ENCODE data around the gene USP13.

The USP13 gene

GRCh38 chr3:179653096-179653797 is 407 bp downstream of the USP13 start:
- H3K9me3 ChIP-seq (ENCODE audit: control insufficient read depth, low read length), result no peaks in the 10 kb centered on the region
- H3K4me3 ChIP-seq (ENCODE audit: insufficient read depth, low read depth, low read length, poor library complexity, severe bottlenecking), result peak overlapping the region; percentile 93
- peak overlapping the region; percentile 71 for H3K27ac ChIP-seq (ENCODE audit: insufficient read depth, low read length, poor library complexity, severe bottlenecking)

GRCh38 chr3:179655236-179655635 is 2.4 kb downstream of the USP13 start:
- no peak overlapping the region for H3K27ac ChIP-seq (ENCODE audit: insufficient read depth, low read length, poor library complexity, severe bottlenecking)
- DNase-seq, result no peak
- H3K27me3 ChIP-seq (replicated peaks; ENCODE audit: control insufficient read depth, insufficient read depth, low read length, poor library complexity, severe bottlenecking), result no peaks in the 10 kb centered on the region
- no peaks in the 10 kb centered on the region for H3K9me3 ChIP-seq (ENCODE audit: control insufficient read depth, low read length)
- peaks cover 5% of the 10 kb centered on the region for H3K4me1 ChIP-seq (ENCODE audit: control insufficient read depth, insufficient read depth, low read length, poor library complexity, severe bottlenecking)
- H3K36me3 ChIP-seq (ENCODE audit: control insufficient read depth, insufficient read depth, low read length), result no peaks in the 10 kb centered on the region
- H3K4me3 ChIP-seq (ENCODE audit: insufficient read depth, low read depth, low read length, poor library complexity, severe bottlenecking), result no peak overlapping the region

More at GRCh38 chr3:179653096-179653797, 407 bp downstream of the USP13 start:
- peak; percentile 19 to 43 (median 21) for DNase-seq
- Histone ChIP-seq H3K4me1 (ENCODE audit: control insufficient read depth, insufficient read depth, low read length, poor library complexity, severe bottlenecking) (peaks cover 5% of the 10 kb centered on the region), H3K27me3 (replicated peaks; ENCODE audit: control insufficient read depth, insufficient read depth, low read length, poor library complexity, severe bottlenecking) (no peaks in the 10 kb centered on the region), H3K36me3 (ENCODE audit: control insufficient read depth, insufficient read depth, low read length) (no peaks in the 10 kb centered on the region)

GRCh38 chr3:179658606-179659005 is 5.8 kb downstream of the USP13 start:
- H3K9me3 ChIP-seq (ENCODE audit: control insufficient read depth, low read length), result no peaks in the 10 kb centered on the region
- H3K27ac ChIP-seq (ENCODE audit: insufficient read depth, low read length, poor library complexity, severe bottlenecking), result no peak overlapping the region
- H3K4me1 ChIP-seq (ENCODE audit: control insufficient read depth, insufficient read depth, low read length, poor library complexity, severe bottlenecking), result peaks cover 5% of the 10 kb centered on the region
- no peak for DNase-seq
- no peaks in the 10 kb centered on the region for H3K36me3 ChIP-seq (ENCODE audit: control insufficient read depth, insufficient read depth, low read length)
- no peaks in the 10 kb centered on the region for H3K27me3 ChIP-seq (replicated peaks; ENCODE audit: control insufficient read depth, insufficient read depth, low read length, poor library complexity, severe bottlenecking)
- no peak overlapping the region for H3K4me3 ChIP-seq (ENCODE audit: insufficient read depth, low read depth, low read length, poor library complexity, severe bottlenecking)

GRCh38 chr3:179660872-179661271 is 8.0 kb downstream of the USP13 start:
- H3K27ac ChIP-seq (ENCODE audit: insufficient read depth, low read length, poor library complexity, severe bottlenecking), result no peak overlapping the region
- H3K4me3 ChIP-seq (ENCODE audit: insufficient read depth, low read depth, low read length, poor library complexity, severe bottlenecking), result no peak overlapping the region
- H3K9me3 ChIP-seq (ENCODE audit: control insufficient read depth, low read length), result no peaks in the 10 kb centered on the region
- no peaks in the 10 kb centered on the region for H3K36me3 ChIP-seq (ENCODE audit: control insufficient read depth, insufficient read depth, low read length)
- H3K27me3 ChIP-seq (replicated peaks; ENCODE audit: control insufficient read depth, insufficient read depth, low read length, poor library complexity, severe bottlenecking), result no peaks in the 10 kb centered on the region
- no peak for DNase-seq
- H3K4me1 ChIP-seq (ENCODE audit: control insufficient read depth, insufficient read depth, low read length, poor library complexity, severe bottlenecking), result no peaks in the 10 kb centered on the region

GRCh38 chr3:179661777-179662176 is 8.9 kb downstream of the USP13 start:
- Histone ChIP-seq H3K4me1 (ENCODE audit: control insufficient read depth, insufficient read depth, low read length, poor library complexity, severe bottlenecking) (no peaks in the 10 kb centered on the region), H3K9me3 (ENCODE audit: control insufficient read depth, low read length) (no peaks in the 10 kb centered on the region), H3K27ac (ENCODE audit: insufficient read depth, low read length, poor library complexity, severe bottlenecking) (no peak overlapping the region), H3K36me3 (ENCODE audit: control insufficient read depth, insufficient read depth, low read length) (no peaks in the 10 kb centered on the region), H3K27me3 (replicated peaks; ENCODE audit: control insufficient read depth, insufficient read depth, low read length, poor library complexity, severe bottlenecking) (no peaks in the 10 kb centered on the region), H3K4me3 (ENCODE audit: insufficient read depth, low read depth, low read length, poor library complexity, severe bottlenecking) (no peak overlapping the region)
- DNase-seq, result no peak

GRCh38 chr3:179663093-179663492 is 10.3 kb downstream of the USP13 start:
- Histone ChIP-seq H3K27ac (ENCODE audit: insufficient read depth, low read length, poor library complexity, severe bottlenecking) (no peak overlapping the region), H3K9me3 (ENCODE audit: control insufficient read depth, low read length) (no peaks in the 10 kb centered on the region), H3K36me3 (ENCODE audit: control insufficient read depth, insufficient read depth, low read length) (no peaks in the 10 kb centered on the region), H3K4me3 (ENCODE audit: insufficient read depth, low read depth, low read length, poor library complexity, severe bottlenecking) (no peak overlapping the region), H3K4me1 (ENCODE audit: control insufficient read depth, insufficient read depth, low read length, poor library complexity, severe bottlenecking) (no peaks in the 10 kb centered on the region), H3K27me3 (replicated peaks; ENCODE audit: control insufficient read depth, insufficient read depth, low read length, poor library complexity, severe bottlenecking) (no peaks in the 10 kb centered on the region)
- DNase-seq, result no peak

- no peak overlapping the region for H3K4me3 ChIP-seq (ENCODE audit: insufficient read depth, low read depth, low read length, poor library complexity, severe bottlenecking)
- no peak for DNase-seq
- H3K27ac ChIP-seq (ENCODE audit: insufficient read depth, low read length, poor library complexity, severe bottlenecking), result no peak overlapping the region
- H3K9me3 ChIP-seq (ENCODE audit: control insufficient read depth, low read length), result no peaks in the 10 kb centered on the region
- H3K4me1 ChIP-seq (ENCODE audit: control insufficient read depth, insufficient read depth, low read length, poor library complexity, severe bottlenecking), result no peaks in the 10 kb centered on the region
- H3K36me3 ChIP-seq (ENCODE audit: control insufficient read depth, insufficient read depth, low read length), result no peaks in the 10 kb centered on the region
- H3K27me3 ChIP-seq (replicated peaks; ENCODE audit: control insufficient read depth, insufficient read depth, low read length, poor library complexity, severe bottlenecking), result no peaks in the 10 kb centered on the region
Observed at GRCh38 chr3:179666030-179666429, 13.2 kb downstream of the USP13 start.

GRCh38 chr3:179666436-179667035 is 13.7 kb downstream of the USP13 start:
- no peak overlapping the region for H3K27ac ChIP-seq (ENCODE audit: insufficient read depth, low read length, poor library complexity, severe bottlenecking)
- H3K9me3 ChIP-seq (ENCODE audit: control insufficient read depth, low read length), result no peaks in the 10 kb centered on the region
- no peak overlapping the region for H3K4me3 ChIP-seq (ENCODE audit: insufficient read depth, low read depth, low read length, poor library complexity, severe bottlenecking)
- DNase-seq, result no peak
- no peaks in the 10 kb centered on the region for H3K27me3 ChIP-seq (replicated peaks; ENCODE audit: control insufficient read depth, insufficient read depth, low read length, poor library complexity, severe bottlenecking)
- H3K36me3 ChIP-seq (ENCODE audit: control insufficient read depth, insufficient read depth, low read length), result no peaks in the 10 kb centered on the region
- no peaks in the 10 kb centered on the region for H3K4me1 ChIP-seq (ENCODE audit: control insufficient read depth, insufficient read depth, low read length, poor library complexity, severe bottlenecking)

- DNase-seq, result no peak
- Histone ChIP-seq H3K27ac (ENCODE audit: insufficient read depth, low read length, poor library complexity, severe bottlenecking) (no peak overlapping the region), H3K27me3 (replicated peaks; ENCODE audit: control insufficient read depth, insufficient read depth, low read length, poor library complexity, severe bottlenecking) (no peaks in the 10 kb centered on the region), H3K4me1 (ENCODE audit: control insufficient read depth, insufficient read depth, low read length, poor library complexity, severe bottlenecking) (no peaks in the 10 kb centered on the region), H3K9me3 (ENCODE audit: control insufficient read depth, low read length) (no peaks in the 10 kb centered on the region), H3K36me3 (ENCODE audit: control insufficient read depth, insufficient read depth, low read length) (no peaks in the 10 kb centered on the region), H3K4me3 (ENCODE audit: insufficient read depth, low read depth, low read length, poor library complexity, severe bottlenecking) (no peak overlapping the region)
Observed at GRCh38 chr3:179668429-179668828, 15.6 kb downstream of the USP13 start.

- no peak for DNase-seq
Observed at GRCh38 chr3:179670311-179670710, 17.5 kb downstream of the USP13 start.

More at GRCh38 chr3:179670311-179670710, 17.5 kb downstream of the USP13 start:
- no peak overlapping the region for H3K27ac ChIP-seq (ENCODE audit: insufficient read depth, low read length, poor library complexity, severe bottlenecking)
- H3K4me1 ChIP-seq (ENCODE audit: control insufficient read depth, insufficient read depth, low read length, poor library complexity, severe bottlenecking), result no peaks in the 10 kb centered on the region
- H3K27me3 ChIP-seq (replicated peaks; ENCODE audit: control insufficient read depth, insufficient read depth, low read length, poor library complexity, severe bottlenecking), result no peaks in the 10 kb centered on the region
- no peaks in the 10 kb centered on the region for H3K9me3 ChIP-seq (ENCODE audit: control insufficient read depth, low read length)
- no peak overlapping the region for H3K4me3 ChIP-seq (ENCODE audit: insufficient read depth, low read depth, low read length, poor library complexity, severe bottlenecking)
- no peaks in the 10 kb centered on the region for H3K36me3 ChIP-seq (ENCODE audit: control insufficient read depth, insufficient read depth, low read length)

Data from effector memory CD4-positive, alpha-beta T cell (primary cell).